IMR-90 (cell line): ENCODE results near the gene LAMA2. TPM values are rescaled to one million over a fixed set of nuclear protein-coding genes. Genes with fewer than 3 reads are reported as not detected.

Experiments used
- ATAC-seq: fragments of 200-7000 bp; cut with Tn5 transposase; 2 replicates; pipeline ENCODE4 v1.9.1; 2020; ENCODE audit warnings: low read depth, mild to moderate bottlenecking, moderate library complexity
- BruUV-seq: library from RNA; stranded (reverse); fragments of 400-500 nt; replicated peaks from 2 replicates; lab custom pipeline; 2021; lab: Mats Ljungman, UMichigan
- CTCF ChIA-PET: fragments of 300-600 bp; formaldehyde crosslinking; extraction: SDS; loops from one replicate; lab custom pipeline; 2021; ENCODE audit warnings: antibody characterized with exemption; lab: Yijun Ruan, JAX
- POLR2A ChIA-PET: fragments of 300-600 bp; sonication (Branson Sonifier 250); formaldehyde crosslinking; loops from one replicate; lab custom pipeline; 2022; ENCODE audit warnings: antibody characterized with exemption; ENCODE audit not compliant: unreplicated experiment; lab: Charles Lee
- DNase-seq: peaks from one replicate; pipeline ENCODE4 v3.0.0; 2013
- H2AFZ ChIP-seq: replicated peaks from 2 replicates; pipeline ENCODE3; 2013; ENCODE audit warnings: low read length, mild to moderate bottlenecking; ENCODE audit not compliant: poor library complexity
- H2AK5ac ChIP-seq: 2 replicates; pipeline ENCODE4 v1.6.1; 2013; ENCODE audit warnings: low read depth, low read length, inconsistent platforms
- H2AK9ac ChIP-seq: replicated peaks from 2 replicates; pipeline ENCODE3; 2013; ENCODE audit warnings: mild to moderate bottlenecking, low read depth, low read length, moderate library complexity; ENCODE audit not compliant: poor library complexity
- H2BK120ac ChIP-seq: 2 replicates; pipeline ENCODE4 v1.6.1; 2013; ENCODE audit warnings: low read depth, low read length, inconsistent platforms
- H2BK15ac ChIP-seq: 3 replicates; pipeline ENCODE4 v1.6.1; 2013; ENCODE audit warnings: low read depth, low read length, inconsistent platforms
- H2BK20ac ChIP-seq: 2 replicates; pipeline ENCODE4 v1.6.1; 2013; ENCODE audit warnings: low read depth, mild to moderate bottlenecking, inconsistent platforms, low read length, moderate library complexity
- H2BK5ac ChIP-seq: 2 replicates; pipeline ENCODE4 v1.6.1; 2013; ENCODE audit warnings: mild to moderate bottlenecking, low read depth, low read length, inconsistent platforms; ENCODE audit not compliant: poor library complexity, severe bottlenecking
- H3K14ac ChIP-seq: replicated peaks from 2 replicates; pipeline ENCODE4 v1.6.1; 2013; ENCODE audit warnings: low read depth, low read length, inconsistent platforms
- H3K18ac ChIP-seq: 2 replicates; pipeline ENCODE4 v1.6.1; 2013; ENCODE audit warnings: low read depth, low read length, control low read depth
- H3K23ac ChIP-seq: 2 replicates; pipeline ENCODE4 v1.6.1; 2013; ENCODE audit warnings: low read depth, low read length, inconsistent platforms
- H3K27ac ChIP-seq: 2 replicates; pipeline ENCODE4 v1.5.1; 2013; ENCODE audit warnings: mild to moderate bottlenecking, control low read depth, low read length; ENCODE audit not compliant: insufficient read depth
- H3K27me3 ChIP-seq: 2 replicates; pipeline ENCODE4 v1.6.1; 2013; ENCODE audit warnings: low read length; ENCODE audit not compliant: control insufficient read depth, insufficient read depth
- H3K36me3 ChIP-seq: 2 replicates; pipeline ENCODE4 v1.6.1; 2013; ENCODE audit warnings: low read length, mixed read lengths; ENCODE audit not compliant: control insufficient read depth, insufficient read depth
- H3K4ac ChIP-seq: 2 replicates; pipeline ENCODE4 v1.6.1; 2013; ENCODE audit warnings: low read depth, low read length, inconsistent platforms
- H3K4me1 ChIP-seq: 2 replicates; pipeline ENCODE4 v1.6.1; 2013; ENCODE audit warnings: low read length, mixed read lengths; ENCODE audit not compliant: control insufficient read depth, insufficient read depth
- H3K4me2 ChIP-seq: 2 replicates; pipeline ENCODE4 v1.6.1; 2013; ENCODE audit warnings: low read depth, mild to moderate bottlenecking, control low read depth, low read length, moderate library complexity
- H3K4me3 ChIP-seq: 2 replicates; pipeline ENCODE4 v1.5.1; 2013; ENCODE audit warnings: low read depth, mild to moderate bottlenecking, control low read depth, low read length, moderate library complexity; ENCODE audit not compliant: insufficient read depth
- H3K56ac ChIP-seq: 2 replicates; pipeline ENCODE4 v1.6.1; 2013; ENCODE audit warnings: low read length, inconsistent platforms; ENCODE audit not compliant: insufficient read depth; ENCODE audit errors: extremely low read depth
- H3K79me1 ChIP-seq, 2 experiments: 2 replicates each; pipeline ENCODE4 v1.6.1; 2013; ENCODE audit warnings: low read length in 2 of 2, inconsistent platforms in 1 of 2, low read depth in 1 of 2
- H3K9ac ChIP-seq: 2 replicates; pipeline ENCODE4 v1.6.1; 2013; ENCODE audit warnings: low read depth, low read length, control low read depth
- H3K9me1 ChIP-seq: 2 replicates; pipeline ENCODE4 v1.6.1; 2013; ENCODE audit warnings: low read length, inconsistent platforms; ENCODE audit not compliant: insufficient read depth
- H3K9me3 ChIP-seq: 2 replicates; pipeline ENCODE4 v1.6.1; 2013; ENCODE audit warnings: low read length; ENCODE audit not compliant: control insufficient read depth, insufficient read depth
- H4K20me1 ChIP-seq: 2 replicates; pipeline ENCODE4 v1.6.1; 2013; ENCODE audit warnings: low read length, inconsistent platforms; ENCODE audit not compliant: insufficient read depth
- H4K5ac ChIP-seq: 2 replicates; pipeline ENCODE4 v1.6.1; 2013; ENCODE audit warnings: mild to moderate bottlenecking, low read depth, low read length, control low read depth
- H4K8ac ChIP-seq, 2 experiments: 2 replicates each; pipeline ENCODE4 v1.6.1; 2013; ENCODE audit warnings: low read depth in 2 of 2, low read length in 2 of 2, control low read depth in 1 of 2, inconsistent platforms in 1 of 2
- H4K91ac ChIP-seq: 2 replicates; pipeline ENCODE4 v1.6.1; 2013; ENCODE audit warnings: low read depth, low read length, inconsistent platforms; ENCODE audit not compliant: insufficient read depth
- MAFK ChIP-seq: IDR thresholded peaks from 2 replicates; pipeline ENCODE4 v1.6.1; 2012; ENCODE audit warnings: low read depth, low read length, improper control_type of control experiment
- RAD21 ChIP-seq: IDR thresholded peaks from 2 replicates; pipeline ENCODE4 v1.6.1; 2012; ENCODE audit warnings: low read length, improper control_type of control experiment
- WGBS, 2 experiments: methylation state at CpG; one replicate each; pipeline versions ENCODE4 v1.1.5 to v1.1.7; 2013; ENCODE audit warnings: missing lambda C conversion rate in 2 of 2; ENCODE audit not compliant: insufficient read length in 1 of 2; ENCODE audit errors: extremely low coverage in 2 of 2; 5-methylcytosine and 5-hydroxymethylcytosine counted together
- dilution Hi-C: fragments of 300-500 bp; cut with HindIII; formaldehyde crosslinking; loops from one replicate; pipeline ENCODE4 v1.14.3; 2018; ENCODE audit warnings: low sequenced_read_pairs; ENCODE audit not compliant: unreplicated experiment
- in situ Hi-C: fragments of 300-500 bp; cut with MboI; formaldehyde crosslinking; loops from 3 replicates; pipeline ENCODE4 v1.14.3; 2019; ENCODE audit warnings: low sequenced_read_pairs, inconsistent platforms, mixed read lengths
- intact Hi-C: fragments of 100-400 bp; cut with micrococcal nuclease; formaldehyde crosslinking; loops from 2 replicates; pipeline ENCODE4 v1.10.0; 2022
- polyA plus RNA-seq, 3 experiments: library from polyadenylated mRNA; depleted of rRNA; stranded (reverse); fragments of >200 nt; gene quantifications; 2 replicates each; pipeline ENCODE4 v1.2.3, GENCODE V29; 2012; ENCODE audit warnings: low replicate concordance in 1 of 3
- total RNA-seq: library from RNA; depleted of rRNA; stranded (reverse); fragments of >200 nt; gene quantifications from 2 replicates; pipeline ENCODE4 v1.2.3, GENCODE V29; 2012

Gene LAMA2
- total and polyA plus RNA-seq, 2 of the 4 experiments (the other 2 are of a cell fraction): 9.9 to 13.3 TPM

- Histone ChIP-seq H3K4me3 (no peak overlapping the region), H3K4me1 (peaks cover 5% of the 10 kb centered on the region), H4K91ac (no peak overlapping the region), H3K36me3 (no peaks in the 10 kb centered on the region), H2AFZ (no peak overlapping the region), H3K4ac (no peak overlapping the region), H2BK5ac (no peak overlapping the region), H3K56ac (no peak overlapping the region), H3K27me3 (no peaks in the 10 kb centered on the region), H3K9ac (no peak overlapping the region), H4K5ac (no peak overlapping the region), H2AK9ac (no peak overlapping the region), H3K23ac (no peak overlapping the region), H3K18ac (no peak overlapping the region), H4K8ac (no peak overlapping the region), H2AK5ac (no peak overlapping the region), H4K20me1 (no peaks in the 10 kb centered on the region), H2BK20ac (no peak overlapping the region), H3K14ac (no peak overlapping the region), H3K4me2 (no peak overlapping the region), H3K9me3 (no peaks in the 10 kb centered on the region), H2BK120ac (no peak overlapping the region), H3K9me1 (0 out of 2 replicates have a peak, but pooled peaks cover 3% of the 10 kb centered on the region), H3K79me1 (no peaks in the 10 kb centered on the region), H3K27ac (no peak overlapping the region), H2BK15ac (no peak overlapping the region)
- TF ChIP-seq RAD21: no peak
- TF ChIP-seq MAFK: peak; percentile 58
- dilution Hi-C loops: no loop called here
- intact Hi-C loops: no loop called here
- no peak for ATAC-seq
- ChIA-PET CTCF (no interaction called here), POLR2A (no interaction called here)
- no TSS peak for BruUV-seq
- WGBS, 2 experiments: no CpG with 5 or more reads among the region's 4 CpGs
- DNase-seq: no peak
- in situ Hi-C loops: no loop called here
These were observed 593.9 kb downstream of the LAMA2 start for GRCh38 chr6:129476810-129477209.
